ENCODE results near the gene CTSH. TPM values are rescaled to one million over a fixed set of nuclear protein-coding genes. Genes with fewer than 3 reads are reported as not detected.

Gene CTSH
- total RNA-seq, 1 donor from 2014 or later: 75.8 TPM

- Histone ChIP-seq H3K36me3 (ENCODE audit: control insufficient read depth, insufficient read depth, low read length) (peaks cover 9% of the 10 kb centered on the region), H3K27me3 (ENCODE audit: control insufficient read depth, insufficient read depth, low read length) (no peaks in the 10 kb centered on the region), H3K4me3 (ENCODE audit: low read depth, low read length) (no peak overlapping the region)
- FAIRE-seq: no peak
- no peak for DNase-seq (ENCODE audit: low read depth)
- TF ChIP-seq, protein P1, sequence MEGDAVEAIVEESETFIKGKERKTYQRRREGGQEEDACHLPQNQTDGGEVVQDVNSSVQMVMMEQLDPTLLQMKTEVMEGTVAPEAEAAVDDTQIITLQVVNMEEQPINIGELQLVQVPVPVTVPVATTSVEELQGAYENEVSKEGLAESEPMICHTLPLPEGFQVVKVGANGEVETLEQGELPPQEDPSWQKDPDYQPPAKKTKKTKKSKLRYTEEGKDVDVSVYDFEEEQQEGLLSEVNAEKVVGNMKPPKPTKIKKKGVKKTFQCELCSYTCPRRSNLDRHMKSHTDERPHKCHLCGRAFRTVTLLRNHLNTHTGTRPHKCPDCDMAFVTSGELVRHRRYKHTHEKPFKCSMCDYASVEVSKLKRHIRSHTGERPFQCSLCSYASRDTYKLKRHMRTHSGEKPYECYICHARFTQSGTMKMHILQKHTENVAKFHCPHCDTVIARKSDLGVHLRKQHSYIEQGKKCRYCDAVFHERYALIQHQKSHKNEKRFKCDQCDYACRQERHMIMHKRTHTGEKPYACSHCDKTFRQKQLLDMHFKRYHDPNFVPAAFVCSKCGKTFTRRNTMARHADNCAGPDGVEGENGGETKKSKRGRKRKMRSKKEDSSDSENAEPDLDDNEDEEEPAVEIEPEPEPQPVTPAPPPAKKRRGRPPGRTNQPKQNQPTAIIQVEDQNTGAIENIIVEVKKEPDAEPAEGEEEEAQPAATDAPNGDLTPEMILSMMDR (IDR thresholded peaks at IDR 0.05; ENCODE audit: insufficient read depth, low read length, severe bottlenecking): peak; percentile 55
Observed at GRCh38 chr15:78914027-78914764, 30.6 kb downstream of the CTSH start.

DNA sequence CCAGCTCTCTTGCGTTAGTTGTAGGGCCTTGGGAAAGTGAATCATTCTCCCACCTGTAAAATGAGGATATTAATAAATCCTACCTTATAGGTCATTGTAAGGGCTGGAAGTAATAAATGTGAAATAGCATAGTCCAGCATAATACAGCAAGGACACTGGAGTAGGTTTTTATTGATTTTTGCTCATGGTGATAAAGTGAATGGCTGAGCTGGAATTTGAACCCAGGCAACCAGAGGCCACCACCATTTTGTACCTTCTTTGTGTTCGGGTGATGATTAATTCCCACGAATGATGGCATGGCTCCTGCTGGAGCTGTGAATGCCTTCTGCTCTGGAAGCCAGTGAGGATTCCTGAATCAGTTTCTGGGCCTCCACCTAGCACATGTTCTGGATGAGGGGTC lies 31.8 kb downstream of the CTSH start:
- no peak for FAIRE-seq
- Histone ChIP-seq H3K4me3 (ENCODE audit: low read depth, low read length) (no peak overlapping the region), H3K27me3 (ENCODE audit: control insufficient read depth, insufficient read depth, low read length) (no peaks in the 10 kb centered on the region), H3K36me3 (ENCODE audit: control insufficient read depth, insufficient read depth, low read length) (peaks cover 7% of the 10 kb centered on the region)
- TF ChIP-seq, protein P1 (IDR thresholded peaks at IDR 0.05; ENCODE audit: insufficient read depth, low read length, severe bottlenecking): no peak
- DNase-seq (ENCODE audit: low read depth): no peak

GRCh38 chr15:78912316-78912715 lies 32.5 kb downstream of the CTSH start:
- Histone ChIP-seq H3K36me3 (ENCODE audit: control insufficient read depth, insufficient read depth, low read length) (peaks cover 7% of the 10 kb centered on the region), H3K27me3 (ENCODE audit: control insufficient read depth, insufficient read depth, low read length) (no peaks in the 10 kb centered on the region), H3K4me3 (ENCODE audit: low read depth, low read length) (no peak overlapping the region)
- FAIRE-seq (no peak), DNase-seq (ENCODE audit: low read depth) (no peak)
- TF ChIP-seq, protein P1 (IDR thresholded peaks at IDR 0.05; ENCODE audit: insufficient read depth, low read length, severe bottlenecking): no peak

DNA sequence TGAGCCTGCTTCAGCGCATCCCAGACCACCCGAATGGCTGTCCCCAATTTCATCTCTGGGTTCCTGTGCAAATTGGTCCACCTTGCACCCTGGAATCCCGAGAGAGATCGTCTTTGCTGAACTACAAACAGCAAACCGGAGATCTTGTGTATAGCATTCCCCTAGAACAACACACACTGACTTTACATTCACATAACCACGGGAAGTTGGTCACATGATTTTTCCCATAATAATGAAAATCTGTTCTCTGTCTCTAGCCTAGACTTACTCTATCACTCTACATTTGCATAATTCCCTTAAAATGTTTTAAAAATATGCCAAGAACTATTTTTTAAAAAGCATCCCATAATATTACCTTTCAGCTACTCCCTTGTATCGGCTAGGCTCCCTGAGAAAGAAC lies 34.6 kb downstream of the CTSH start:
- Histone ChIP-seq H3K36me3 (ENCODE audit: control insufficient read depth, insufficient read depth, low read length) (peaks cover 9% of the 10 kb centered on the region), H3K4me3 (ENCODE audit: low read depth, low read length) (no peak overlapping the region), H3K27me3 (ENCODE audit: control insufficient read depth, insufficient read depth, low read length) (no peaks in the 10 kb centered on the region)
- TF ChIP-seq, protein P1 (IDR thresholded peaks at IDR 0.05; ENCODE audit: insufficient read depth, low read length, severe bottlenecking): no peak
- FAIRE-seq (no peak), DNase-seq (ENCODE audit: low read depth) (no peak)

DNA sequence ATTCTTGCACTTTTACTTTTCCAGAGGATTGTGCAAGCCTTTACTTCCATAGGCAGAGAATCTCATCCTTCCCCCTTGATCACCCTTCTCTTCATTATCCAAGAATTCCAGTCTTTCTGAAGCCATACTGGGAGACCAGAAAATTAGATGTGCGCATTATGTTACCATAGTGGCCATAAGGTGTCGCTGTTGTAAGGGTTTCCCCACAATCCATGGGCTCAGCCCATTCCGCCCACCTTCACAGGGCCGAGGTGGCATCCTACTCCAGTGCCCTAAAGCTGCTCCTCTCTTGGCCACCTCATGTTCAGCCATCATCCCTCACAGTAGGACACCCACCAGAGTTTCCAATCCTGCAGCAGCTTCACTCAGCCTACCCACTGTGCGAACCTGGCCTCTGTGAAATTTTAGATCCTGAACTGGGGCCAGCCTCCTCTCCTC lies 35.0 kb downstream of the CTSH start:
- DNase-seq (ENCODE audit: low read depth) (peak; percentile 39), FAIRE-seq (no peak)
- TF ChIP-seq, protein P1 (IDR thresholded peaks at IDR 0.05; ENCODE audit: insufficient read depth, low read length, severe bottlenecking): peak; percentile 70
- peaks cover 9% of the 10 kb centered on the region for H3K36me3 ChIP-seq (ENCODE audit: control insufficient read depth, insufficient read depth, low read length)
- H3K27me3 ChIP-seq (ENCODE audit: control insufficient read depth, insufficient read depth, low read length): no peaks in the 10 kb centered on the region
- no peak overlapping the region for H3K4me3 ChIP-seq (ENCODE audit: low read depth, low read length)

All from bronchial epithelial cell (primary cell).